GM10847 (cell line): ENCODE data around the gene LYL1.
A peak's percentile ranks its signal among the peaks of the same experiment; 100 is the strongest.

Source experiments
- POLR2A ChIP-seq: IDR thresholded peaks from 2 replicates; pipeline ENCODE4 v1.6.1; 2011; ENCODE audit not compliant: insufficient read length; ENCODE audit errors: extremely low read depth

LYL1 gene

DNA sequence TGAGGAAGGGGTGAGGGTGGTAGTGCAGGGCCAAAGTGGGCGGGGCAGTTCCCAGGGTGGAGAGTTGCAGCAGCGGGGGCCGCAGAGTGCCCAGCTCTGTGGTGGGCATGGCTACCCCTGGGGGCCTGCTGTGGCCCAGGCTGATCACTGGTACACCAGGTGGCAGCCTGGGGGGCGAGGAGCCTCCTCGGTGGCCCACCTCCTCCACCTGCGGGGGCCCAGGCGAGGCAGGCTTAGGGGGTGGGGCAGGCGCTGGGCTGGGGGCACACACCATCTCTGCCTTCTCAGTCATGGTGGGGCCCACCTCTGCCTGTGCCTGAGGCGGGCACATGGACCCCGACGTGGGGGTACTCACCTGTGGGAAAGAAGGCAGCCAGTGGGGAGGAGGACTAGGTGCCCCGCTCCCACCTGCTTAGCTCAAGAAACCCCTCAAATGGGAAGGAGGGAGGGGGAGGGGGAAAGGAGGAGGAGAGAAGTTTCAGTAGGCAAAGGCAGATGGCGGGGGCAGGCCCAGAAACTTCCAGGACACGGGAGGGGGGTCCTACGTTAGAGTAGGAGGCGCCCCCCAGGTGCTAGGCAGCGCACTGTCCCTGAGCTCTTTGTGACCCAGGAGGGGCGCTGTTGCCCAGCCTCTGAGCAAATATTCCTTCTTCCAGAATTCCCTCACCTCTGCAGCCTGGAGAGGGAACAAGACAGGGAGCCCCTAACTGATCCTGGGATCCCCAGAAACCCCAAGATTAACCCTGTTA is 1.6 kb downstream of the LYL1 start:
- TF ChIP-seq POLR2A, result no peak

DNA sequence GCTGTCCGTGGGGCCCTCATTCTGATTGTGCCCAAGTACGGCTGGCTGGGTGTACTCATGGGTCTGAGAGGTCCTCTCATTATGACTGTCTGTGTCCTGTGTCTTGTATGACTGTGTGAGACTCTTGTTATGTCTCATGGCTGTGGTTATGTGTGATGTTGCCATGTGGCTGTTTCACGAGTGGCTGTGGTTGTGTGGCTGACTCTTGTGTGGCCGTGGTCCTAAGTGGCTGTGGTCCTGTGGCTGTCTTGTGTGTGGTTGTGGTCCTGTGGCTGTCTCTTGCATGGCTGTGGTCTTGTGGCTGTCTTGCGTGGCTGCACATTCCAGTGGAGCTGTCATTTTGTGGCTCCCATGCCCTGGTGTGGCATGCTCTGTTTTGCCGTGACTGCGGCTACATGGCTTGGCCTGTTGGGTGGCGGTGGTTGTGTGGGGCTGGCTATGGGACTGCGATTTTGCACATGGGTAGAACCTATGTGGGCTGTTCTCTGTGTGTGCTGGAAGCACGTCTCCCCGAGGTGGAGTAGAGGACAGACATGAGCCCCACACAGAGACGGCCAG is 2.5 kb downstream of the LYL1 start:
- TF ChIP-seq POLR2A, result no peak

DNA sequence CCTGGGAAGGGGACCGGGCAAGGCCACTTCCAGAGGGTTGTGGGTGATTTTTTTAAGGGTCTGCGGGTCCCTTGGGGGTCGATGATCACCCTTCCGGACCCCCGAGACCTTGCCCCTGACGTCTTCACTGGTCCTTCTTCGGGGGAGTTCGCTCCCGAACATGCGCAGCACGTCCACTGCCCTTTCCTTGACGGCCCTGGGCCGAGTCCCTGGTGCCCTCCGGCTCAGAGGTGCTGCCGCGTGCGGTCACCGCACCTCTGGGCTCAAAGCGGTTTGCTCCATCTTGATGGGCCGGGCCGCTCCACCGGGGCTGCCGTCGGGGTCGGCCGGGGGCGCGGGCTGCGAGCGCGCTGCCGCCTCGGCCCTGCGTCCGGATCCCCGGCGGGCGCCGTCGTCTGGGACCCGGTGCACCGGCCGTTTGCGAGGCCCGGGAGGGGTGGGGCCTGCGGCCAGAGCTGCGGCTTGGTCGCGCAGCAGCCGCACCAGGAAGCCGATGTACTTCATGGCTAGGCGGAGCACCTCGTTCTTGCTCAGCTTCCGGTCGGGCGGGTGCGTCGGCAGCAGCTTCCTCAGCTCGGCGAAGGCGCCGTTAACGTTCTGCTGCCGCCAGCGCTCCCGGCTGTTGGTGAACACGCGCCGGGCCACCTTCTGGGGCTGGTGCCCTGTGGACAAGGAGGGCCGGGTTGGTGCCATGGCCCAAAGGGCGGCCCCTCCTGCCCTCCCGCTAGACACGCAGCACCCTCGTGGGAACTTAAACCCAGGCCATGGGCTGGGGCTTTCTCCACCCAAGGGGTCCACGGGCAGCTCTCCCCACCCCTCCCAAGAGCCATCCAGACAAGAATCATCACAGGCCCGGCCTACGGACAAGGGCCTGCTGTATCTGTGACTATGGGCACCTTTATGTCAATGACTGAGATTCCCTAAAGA is 3.3 kb downstream of the LYL1 start:
- peak; percentile 36 for TF ChIP-seq POLR2A

DNA sequence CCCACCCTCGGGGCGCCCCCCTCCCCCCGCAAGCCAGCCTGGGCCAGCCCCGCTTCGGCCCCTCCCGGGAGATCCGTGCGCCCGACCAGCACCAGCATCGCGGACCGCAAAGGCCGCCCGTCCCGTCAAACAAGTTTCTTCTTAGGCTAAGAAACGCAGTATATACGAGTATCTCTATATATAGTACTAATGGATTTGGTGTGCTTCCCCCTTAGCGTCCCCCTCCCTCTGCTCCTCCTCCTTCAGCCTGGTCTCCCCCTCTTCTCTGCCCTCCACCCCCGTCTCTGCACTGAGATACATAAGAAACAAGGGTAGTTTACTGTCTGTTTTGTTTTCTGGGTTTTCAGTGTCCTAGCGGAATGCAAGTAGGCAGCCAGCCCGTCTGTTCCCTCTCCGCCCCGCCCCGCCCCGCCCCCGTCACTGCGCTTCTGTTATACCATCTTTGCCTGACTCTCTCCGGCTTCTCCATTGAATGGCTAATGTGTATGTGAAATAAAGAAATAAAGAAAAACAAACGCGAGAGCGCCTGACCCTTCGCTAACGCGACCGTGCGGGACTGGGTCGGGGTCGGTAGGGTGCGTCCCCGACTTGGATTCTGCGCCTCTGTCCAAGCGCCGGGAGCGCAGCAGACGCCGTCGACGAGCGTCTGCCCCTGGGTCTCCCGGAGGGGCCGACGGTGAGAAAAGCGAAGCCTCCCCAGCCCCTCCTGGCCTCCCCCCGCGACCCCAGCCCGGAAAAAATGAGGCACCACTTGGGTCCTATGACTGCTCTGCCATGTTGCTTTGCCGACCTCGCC is 4.2 kb downstream of the LYL1 start:
- TF ChIP-seq POLR2A, result no peak

DNA sequence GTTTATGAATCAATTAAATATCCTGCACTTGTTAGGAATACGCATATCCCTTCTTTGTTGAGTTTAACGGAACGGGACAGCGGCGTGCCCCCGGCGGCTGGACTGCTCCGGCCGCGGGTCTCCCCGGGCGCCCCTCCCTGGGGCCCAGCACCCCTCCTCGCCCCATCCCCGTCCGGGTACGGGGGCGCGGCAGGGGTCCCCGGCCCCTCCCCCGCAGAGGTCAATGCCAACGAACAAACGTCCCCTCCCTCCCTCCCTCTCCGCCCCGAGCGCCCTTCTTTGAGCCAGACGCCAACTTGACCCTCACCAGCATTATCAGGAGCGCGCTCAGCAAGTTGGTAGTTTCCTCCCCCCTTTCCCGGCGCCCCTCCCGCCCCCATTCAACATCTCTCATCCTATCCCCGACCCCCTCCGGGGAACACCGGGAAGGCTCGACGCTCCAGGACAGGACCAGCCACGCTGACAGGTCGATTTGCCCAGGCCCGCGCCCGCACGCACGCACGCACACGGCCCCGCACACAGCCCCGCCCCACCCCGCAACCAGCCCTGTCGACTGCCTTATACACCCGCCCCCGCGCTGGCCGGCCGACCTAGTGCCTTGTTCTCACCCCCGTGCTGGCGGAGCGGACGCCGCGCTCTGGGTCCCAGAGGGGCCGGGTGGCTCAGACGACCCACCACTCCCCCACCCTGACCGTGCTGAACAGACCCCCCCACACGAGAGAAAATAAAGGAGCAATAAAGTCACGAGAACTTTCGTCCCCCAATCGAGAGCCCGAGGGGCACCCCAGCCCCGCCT is 5.0 kb downstream of the LYL1 start:
- TF ChIP-seq POLR2A, result no peak

DNA sequence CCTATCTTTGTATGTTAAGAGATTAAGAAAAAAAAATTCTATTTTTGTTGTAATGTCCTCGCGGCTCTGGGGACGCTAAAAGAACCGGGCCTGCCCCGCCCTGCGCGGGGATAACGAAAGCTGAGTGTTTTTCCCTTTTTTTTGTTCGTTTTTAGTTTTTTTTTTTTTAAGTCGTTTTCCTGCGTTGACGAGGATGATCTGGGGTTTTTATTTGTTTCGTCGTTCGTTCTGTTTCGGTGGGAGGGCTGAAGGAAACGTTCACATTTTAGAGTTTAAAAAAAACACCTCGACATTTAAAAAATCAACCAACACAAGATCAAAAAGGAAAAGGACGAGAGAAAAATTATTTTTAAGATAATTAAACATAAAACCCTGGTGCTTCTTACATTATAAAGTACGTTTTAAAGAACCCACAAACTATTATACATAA is 5.6 kb downstream of the LYL1 start:
- TF ChIP-seq POLR2A, result no peak

DNA sequence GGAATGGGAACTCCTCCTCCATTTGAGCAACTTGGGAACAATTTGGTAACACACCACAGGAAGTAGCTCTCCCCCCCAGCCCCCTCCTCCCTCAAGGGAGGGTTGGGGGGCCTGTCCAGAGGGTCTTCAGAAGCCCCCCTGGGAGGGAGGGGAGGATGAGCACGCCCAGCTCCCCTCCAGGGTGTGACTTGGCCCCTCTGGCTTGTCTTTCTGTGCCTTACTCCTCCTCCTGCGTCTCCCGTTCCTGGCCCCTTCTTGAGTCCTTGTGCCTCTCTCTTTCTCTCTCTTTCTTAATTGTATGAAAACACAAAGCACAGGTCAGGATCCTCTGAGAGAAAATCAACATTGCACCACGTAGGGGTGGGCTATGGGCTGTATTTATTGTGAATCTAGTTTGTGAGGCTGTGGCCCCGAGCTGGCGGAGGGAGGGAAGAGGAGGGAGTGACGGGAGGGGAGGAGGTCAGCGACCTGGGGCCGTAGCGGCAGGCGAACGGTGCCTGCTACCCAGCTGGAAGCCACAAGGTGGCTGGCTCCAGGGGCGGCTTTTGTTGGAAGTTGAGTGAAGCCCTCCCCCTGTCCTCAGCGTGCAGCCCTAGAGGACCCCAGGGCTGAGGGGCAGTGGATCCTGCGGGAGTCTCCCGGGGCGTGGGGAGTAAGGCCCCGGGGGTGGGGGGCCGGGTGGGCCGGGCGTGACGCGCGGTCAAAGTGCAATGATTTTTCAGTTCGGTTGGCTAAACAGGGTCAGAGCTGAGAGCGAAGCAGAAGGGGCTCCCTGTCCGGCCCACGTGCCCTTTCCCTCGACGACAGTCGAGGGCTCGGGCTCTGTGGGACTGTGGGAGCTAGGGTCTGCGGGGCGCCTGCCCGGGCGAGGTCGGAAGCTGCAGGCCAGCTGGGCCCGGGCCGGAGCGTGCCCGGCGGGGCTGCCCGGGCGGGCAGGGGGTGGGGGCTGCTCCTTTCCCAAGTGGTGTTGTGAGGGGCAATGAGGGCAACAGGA is 6.4 kb downstream of the LYL1 start:
- no peak for TF ChIP-seq POLR2A

DNA sequence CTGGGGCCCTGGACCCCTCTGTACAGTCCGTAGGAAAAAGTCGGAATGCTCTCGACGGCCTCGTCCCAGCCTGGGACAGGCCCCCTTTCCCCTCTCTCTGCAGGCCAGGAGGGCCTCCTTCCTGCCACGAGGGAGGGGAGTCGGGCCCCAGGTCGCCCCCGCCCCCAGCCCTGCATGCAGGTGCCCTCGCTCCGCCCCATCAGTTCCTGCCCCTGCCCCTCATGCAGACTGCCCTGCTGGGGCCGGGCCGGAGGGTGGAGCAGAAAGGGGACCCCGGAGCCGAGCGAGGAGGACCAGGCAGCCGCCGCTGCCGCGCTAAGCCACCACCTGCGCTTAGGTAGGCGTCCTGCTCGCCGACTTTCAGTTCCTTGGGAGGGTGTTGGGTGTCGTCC is 7.3 kb downstream of the LYL1 start:
- TF ChIP-seq POLR2A, result no peak

DNA sequence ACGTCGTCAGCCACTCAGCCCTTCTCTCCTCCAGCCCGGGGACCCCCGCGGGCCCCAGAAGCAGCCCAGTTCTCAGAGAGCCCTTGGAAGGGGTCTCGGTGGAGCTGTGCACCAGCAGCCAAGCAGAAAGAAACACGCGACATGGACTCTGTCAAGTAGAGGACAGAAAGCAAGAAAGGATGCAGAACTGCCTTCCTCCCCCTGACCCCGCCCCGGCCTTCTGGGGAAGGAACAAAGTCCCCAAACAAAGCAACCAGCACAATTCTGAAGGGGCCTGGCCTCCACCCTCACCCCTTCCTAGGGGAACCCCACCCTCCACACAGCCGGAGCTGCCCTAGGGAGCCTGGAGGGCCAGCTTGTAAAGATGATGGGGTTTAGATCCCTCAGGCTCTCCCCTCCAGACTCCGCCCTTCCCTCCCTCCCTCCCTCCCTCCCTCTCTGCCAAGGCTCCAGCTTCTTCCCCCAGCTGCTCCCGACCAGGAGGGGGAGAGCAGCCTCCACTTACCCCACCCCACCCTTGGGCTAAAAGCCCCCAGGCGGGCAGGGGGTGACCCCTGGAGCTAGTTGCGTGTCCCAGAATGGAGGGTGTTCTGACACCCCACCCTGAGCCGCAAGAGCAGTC is 7.8 kb downstream of the LYL1 start:
- no peak for TF ChIP-seq POLR2A

DNA sequence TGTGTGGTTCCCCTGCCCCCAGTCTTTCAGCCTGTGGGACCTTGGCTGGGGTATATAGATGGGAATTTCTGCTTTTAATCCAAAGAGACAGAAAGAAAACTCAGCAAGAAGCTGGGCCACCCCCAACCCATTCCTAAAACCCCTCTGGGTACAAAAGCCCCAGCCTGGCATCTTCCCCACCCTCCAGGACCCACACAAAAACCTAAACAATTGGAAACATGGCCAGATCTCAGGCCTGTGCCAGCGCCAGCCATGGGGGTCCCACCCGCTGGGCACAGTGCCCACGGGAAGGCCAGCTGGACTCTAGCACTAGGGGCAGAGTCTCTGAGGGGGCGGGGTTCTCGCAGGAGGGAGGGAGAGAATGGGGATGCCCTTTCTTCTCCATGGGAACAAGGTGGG is 8.6 kb downstream of the LYL1 start:
- no peak for TF ChIP-seq POLR2A

DNA sequence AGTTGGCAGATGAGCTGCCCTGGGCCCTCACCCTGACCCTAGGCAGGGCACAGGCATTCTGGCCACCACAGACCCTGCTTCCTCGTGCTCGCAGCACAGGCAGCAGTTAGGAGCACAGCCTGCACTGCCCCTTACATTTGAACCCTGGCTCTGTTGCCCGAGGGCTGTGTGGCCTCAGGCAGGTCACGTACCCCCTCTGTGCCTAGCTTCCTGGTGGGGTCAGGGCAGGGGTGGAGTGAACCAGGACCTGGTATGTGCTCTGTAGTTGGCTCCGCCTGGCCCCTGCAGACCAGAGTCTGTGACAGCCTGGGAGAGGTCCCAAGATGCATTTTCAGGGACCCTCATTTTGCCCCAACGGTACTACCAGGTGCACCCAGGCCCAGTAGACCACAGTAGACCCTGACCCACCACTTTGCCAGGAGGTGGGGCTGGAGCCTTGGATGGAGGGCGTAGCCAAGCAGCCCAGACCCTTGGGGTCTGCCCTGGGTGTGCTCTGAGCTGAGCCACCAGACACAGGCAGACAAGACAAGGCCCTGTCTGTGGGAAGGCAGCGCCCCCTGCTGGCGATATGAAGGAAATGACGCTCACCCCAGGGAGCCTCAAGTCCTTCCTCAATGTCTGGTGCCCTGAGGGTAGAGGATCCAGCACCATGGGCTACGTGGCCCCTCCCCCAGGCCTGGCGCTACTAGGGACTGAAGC is 9.1 kb downstream of the LYL1 start:
- TF ChIP-seq POLR2A, result no peak

DNA sequence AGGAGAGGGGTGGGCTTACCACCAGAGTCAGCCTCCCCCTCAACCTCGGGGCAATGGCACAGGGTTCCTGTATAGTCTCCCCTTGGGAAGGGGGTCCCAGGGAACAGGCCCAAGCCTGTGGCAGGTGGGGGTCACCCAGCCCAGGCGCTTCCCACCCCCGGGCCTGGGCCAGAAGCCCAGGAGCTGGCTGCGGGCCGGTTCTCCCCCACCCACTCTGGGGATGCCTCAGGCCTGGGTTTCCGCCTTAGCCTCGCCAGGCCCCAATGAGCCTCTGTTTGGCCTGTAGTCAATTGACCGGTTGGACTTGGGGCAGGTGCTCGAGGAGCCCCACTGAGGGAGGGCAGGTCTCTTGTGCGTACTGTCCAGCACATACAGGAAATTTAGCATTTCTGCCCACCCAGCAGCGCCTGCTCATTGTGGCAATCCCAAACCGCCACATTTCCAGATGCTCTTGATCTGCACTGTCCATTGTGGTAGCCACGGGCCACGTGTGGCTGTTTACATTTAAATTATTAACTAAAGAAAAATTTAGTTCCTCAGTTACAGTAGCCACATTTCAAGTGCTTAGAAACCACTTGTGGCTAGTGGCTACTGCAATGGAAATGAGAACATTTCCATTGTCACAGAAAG is 9.9 kb downstream of the LYL1 start:
- TF ChIP-seq POLR2A, result no peak
